ENCODE data around the gene SLC10A2. TPM values are rescaled to one million over a fixed set of nuclear protein-coding genes. Genes with fewer than 3 reads are reported as not detected.

Gene SLC10A2
- polyA plus RNA-seq, 1 experiment, result not detected

DNA sequence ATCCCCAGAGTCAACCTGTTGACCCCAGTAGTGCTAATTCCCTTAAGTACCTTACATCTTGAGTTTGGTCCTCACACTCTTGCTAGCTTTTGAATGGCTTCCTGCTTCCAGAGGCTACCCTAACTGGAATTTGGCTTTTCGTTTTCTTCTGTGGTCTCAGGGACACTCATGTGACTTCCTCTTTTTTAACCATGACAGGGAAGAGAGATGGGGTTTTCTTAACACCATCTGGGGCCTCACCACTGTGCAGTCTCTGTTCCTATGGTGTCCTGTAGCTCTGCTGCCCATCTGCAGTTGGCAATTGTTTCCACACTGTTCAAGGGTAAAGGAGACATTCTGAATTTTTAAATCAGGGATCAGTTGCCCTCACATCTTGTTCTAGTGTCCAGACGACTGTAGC lies 66.7 kb downstream of the SLC10A2 start:
- POLR2A ChIA-PET, result no interaction called here
- TF ChIP-seq, protein P1, sequence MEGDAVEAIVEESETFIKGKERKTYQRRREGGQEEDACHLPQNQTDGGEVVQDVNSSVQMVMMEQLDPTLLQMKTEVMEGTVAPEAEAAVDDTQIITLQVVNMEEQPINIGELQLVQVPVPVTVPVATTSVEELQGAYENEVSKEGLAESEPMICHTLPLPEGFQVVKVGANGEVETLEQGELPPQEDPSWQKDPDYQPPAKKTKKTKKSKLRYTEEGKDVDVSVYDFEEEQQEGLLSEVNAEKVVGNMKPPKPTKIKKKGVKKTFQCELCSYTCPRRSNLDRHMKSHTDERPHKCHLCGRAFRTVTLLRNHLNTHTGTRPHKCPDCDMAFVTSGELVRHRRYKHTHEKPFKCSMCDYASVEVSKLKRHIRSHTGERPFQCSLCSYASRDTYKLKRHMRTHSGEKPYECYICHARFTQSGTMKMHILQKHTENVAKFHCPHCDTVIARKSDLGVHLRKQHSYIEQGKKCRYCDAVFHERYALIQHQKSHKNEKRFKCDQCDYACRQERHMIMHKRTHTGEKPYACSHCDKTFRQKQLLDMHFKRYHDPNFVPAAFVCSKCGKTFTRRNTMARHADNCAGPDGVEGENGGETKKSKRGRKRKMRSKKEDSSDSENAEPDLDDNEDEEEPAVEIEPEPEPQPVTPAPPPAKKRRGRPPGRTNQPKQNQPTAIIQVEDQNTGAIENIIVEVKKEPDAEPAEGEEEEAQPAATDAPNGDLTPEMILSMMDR (IDR thresholded peaks at IDR 0.05; ENCODE audit: low read depth, low read length), result no peak
- no peak overlapping the region for H3K4me3 ChIP-seq (ENCODE audit: low read depth, low read length)
- no peak for DNase-seq (ENCODE audit: low read depth, low spot score)
- H3K27me3 ChIP-seq (ENCODE audit: control insufficient read depth, insufficient read depth, low read length), result no peaks in the 10 kb centered on the region
- CTCF ChIA-PET, result no interaction called here
- H3K27ac ChIP-seq (ENCODE audit: low read depth, low read length), result no peak overlapping the region
- peaks cover 9% of the 10 kb centered on the region for H3K9me3 ChIP-seq (ENCODE audit: control insufficient read depth, insufficient read depth, low read length)

Other genes with a start within 250 kb of the SLC10A2 start
- gene ERCC5, start 220.4 kb downstream of the SLC10A2 start, polyA plus RNA-seq (2011; rRNA removed), result 39.2 and 47.6 TPM in 2 replicates

Data from AG04450 (cell line).